HEK293 (cell line): ENCODE results near the gene TRNAU1AP.

Source experiments
- CTCF ChIA-PET: fragments of 350-600 bp; formaldehyde crosslinking; extraction: SDS; loops from one replicate; lab custom pipeline; 2021; ENCODE audit warnings: antibody characterized with exemption; lab: Yijun Ruan, JAX
- POLR2A ChIA-PET: fragments of 300-600 bp; formaldehyde crosslinking; extraction: SDS; loops from one replicate; lab custom pipeline; 2020; ENCODE audit warnings: antibody characterized with exemption, inconsistent platforms; lab: Yijun Ruan, JAX
- H3K27ac ChIP-seq: fragments of 200-500 bp; sonication (Bioruptor generic); 2 replicates; pipeline ENCODE4 v1.5.1; 2014; ENCODE audit warnings: low read depth, low read length, control low read depth, inconsistent platforms; ENCODE audit errors: extremely low read depth
- H3K36me3 ChIP-seq, 2 experiments: fragments of 200-500 bp in 1 of 2; sonication (Bioruptor generic) in 1 of 2; 1 replicate in 1 of 2; 2 replicates in 1 of 2; pipeline ENCODE4 v1.5.1; 2014 to 2017; ENCODE audit warnings: inconsistent platforms in 2 of 2, low read length in 2 of 2; ENCODE audit not compliant: control insufficient read depth in 2 of 2, insufficient read depth in 1 of 2
- H3K4me1 ChIP-seq: fragments of 200-500 bp; sonication (Bioruptor generic); 2 replicates; pipeline ENCODE4 v1.5.1; 2014; ENCODE audit warnings: mild to moderate bottlenecking, low read length, inconsistent platforms; ENCODE audit not compliant: control insufficient read depth, insufficient read depth
- H3K4me3 ChIP-seq: 2 replicates; pipeline ENCODE4 v1.5.1; 2011; ENCODE audit warnings: low read depth, mild to moderate bottlenecking, control low read depth, low read length, moderate library complexity
- H3K9me3 ChIP-seq: fragments of 200-500 bp; sonication (Bioruptor generic); 2 replicates; pipeline ENCODE4 v1.5.1; 2014; ENCODE audit warnings: low read depth, low read length, inconsistent platforms; ENCODE audit not compliant: control insufficient read depth, insufficient read depth
- BCL6B ChIP-seq: fragments of 450-650 bp; formaldehyde crosslinking; IDR thresholded peaks from 2 replicates; pipeline ENCODE4 v1.5.1; 2017; ENCODE audit warnings: missing biosample characterization, missing genetic modification characterization
- HIC1 ChIP-seq: fragments of 450-650 bp; formaldehyde crosslinking; IDR thresholded peaks from 2 replicates; pipeline ENCODE4 v1.5.1; 2016; ENCODE audit warnings: missing biosample characterization, missing genetic modification characterization
- KLF1 ChIP-seq: fragments of 450-650 bp; formaldehyde crosslinking; IDR thresholded peaks from 2 replicates; pipeline ENCODE4 v1.5.1; 2016; ENCODE audit warnings: missing biosample characterization, missing genetic modification characterization
- KLF17 ChIP-seq: fragments of 450-650 bp; formaldehyde crosslinking; IDR thresholded peaks from 2 replicates; pipeline ENCODE4 v1.5.1; 2016; ENCODE audit warnings: missing biosample characterization, missing genetic modification characterization
- KLF7 ChIP-seq: fragments of 450-650 bp; formaldehyde crosslinking; IDR thresholded peaks from 2 replicates; pipeline ENCODE4 v1.5.1; 2016; ENCODE audit warnings: missing biosample characterization, missing genetic modification characterization, borderline replicate concordance
- KLF8 ChIP-seq: fragments of 450-650 bp; formaldehyde crosslinking; IDR thresholded peaks from 2 replicates; pipeline ENCODE4 v1.5.1; 2016; ENCODE audit warnings: missing biosample characterization, missing genetic modification characterization
- KLF9 ChIP-seq: fragments of 450-650 bp; formaldehyde crosslinking; IDR thresholded peaks from 2 replicates; pipeline ENCODE4 v1.5.1; 2016; ENCODE audit warnings: missing biosample characterization, missing genetic modification characterization, low read depth
- PBX3 ChIP-seq: sonication (generic); formaldehyde crosslinking; IDR thresholded peaks from 2 replicates; pipeline ENCODE4 v1.8.1; 2022; ENCODE audit warnings: mild to moderate bottlenecking, moderate library complexity, missing genetic modification reagents
- SP7 ChIP-seq: fragments of 450-650 bp; formaldehyde crosslinking; IDR thresholded peaks from 2 replicates; pipeline ENCODE4 v1.5.1; 2016; ENCODE audit warnings: missing biosample characterization, missing genetic modification characterization
- YY1 ChIP-seq: fragments of 450-650 bp; formaldehyde crosslinking; IDR thresholded peaks from 2 replicates; pipeline ENCODE4 v1.5.1; 2018; ENCODE audit warnings: missing biosample characterization, missing genetic modification characterization
- ZBTB17 ChIP-seq: fragments of 450-650 bp; formaldehyde crosslinking; IDR thresholded peaks from 2 replicates; pipeline ENCODE4 v1.5.1; 2016; ENCODE audit warnings: missing biosample characterization, missing genetic modification characterization
- ZBTB20 ChIP-seq: fragments of 450-650 bp; formaldehyde crosslinking; IDR thresholded peaks from 2 replicates; pipeline ENCODE4 v1.5.1; 2016; ENCODE audit warnings: missing biosample characterization, missing genetic modification characterization
- ZBTB26 ChIP-seq: fragments of 450-650 bp; formaldehyde crosslinking; optimal IDR thresholded peaks from 2 replicates; pipeline ENCODE3; 2016; ENCODE audit warnings: missing biosample characterization, mild to moderate bottlenecking, missing genetic modification characterization
- ZBTB8A ChIP-seq: fragments of 450-650 bp; formaldehyde crosslinking; IDR thresholded peaks from 2 replicates; pipeline ENCODE4 v1.5.1; 2016; ENCODE audit warnings: missing biosample characterization, missing genetic modification characterization
- ZFHX2 ChIP-seq: fragments of 450-650 bp; formaldehyde crosslinking; conservative IDR thresholded peaks from 2 replicates; pipeline ENCODE4 v1.5.1; 2016; ENCODE audit warnings: missing biosample characterization, missing genetic modification characterization
- ZFP69B ChIP-seq: fragments of 450-650 bp; formaldehyde crosslinking; IDR thresholded peaks from 2 replicates; pipeline ENCODE4 v1.5.1; 2016; ENCODE audit warnings: missing biosample characterization, missing genetic modification characterization
- ZNF23 ChIP-seq: fragments of 450-650 bp; formaldehyde crosslinking; IDR thresholded peaks from 2 replicates; pipeline ENCODE4 v1.5.1; 2016; ENCODE audit warnings: missing biosample characterization, missing genetic modification characterization, borderline replicate concordance
- ZNF24 ChIP-seq: fragments of 450-650 bp; formaldehyde crosslinking; IDR thresholded peaks from 2 replicates; pipeline ENCODE4 v1.5.1; 2016; ENCODE audit warnings: missing biosample characterization, missing genetic modification characterization
- ZNF324 ChIP-seq: fragments of 450-650 bp; formaldehyde crosslinking; IDR thresholded peaks from 2 replicates; pipeline ENCODE4 v1.5.1; 2016; ENCODE audit warnings: missing biosample characterization, missing genetic modification characterization
- ZNF530 ChIP-seq: fragments of 450-650 bp; formaldehyde crosslinking; IDR thresholded peaks from 2 replicates; pipeline ENCODE4 v1.5.1; 2016; ENCODE audit warnings: low read depth, missing biosample characterization, missing genetic modification characterization
- ZNF561 ChIP-seq: fragments of 450-650 bp; IDR thresholded peaks from 2 replicates; pipeline ENCODE4 v1.5.1; 2018; ENCODE audit warnings: missing biosample characterization, missing genetic modification characterization, borderline replicate concordance
- ZNF580 ChIP-seq: fragments of 450-650 bp; formaldehyde crosslinking; IDR thresholded peaks from 2 replicates; pipeline ENCODE4 v1.5.1; 2016; ENCODE audit warnings: missing biosample characterization, missing genetic modification characterization
- ZNF624 ChIP-seq: fragments of 450-650 bp; formaldehyde crosslinking; IDR thresholded peaks from 2 replicates; pipeline ENCODE4 v1.5.1; 2017; ENCODE audit warnings: missing biosample characterization, missing genetic modification characterization
- ZNF692 ChIP-seq: fragments of 450-650 bp; formaldehyde crosslinking; IDR thresholded peaks from 2 replicates; pipeline ENCODE4 v1.5.1; 2016; ENCODE audit warnings: missing biosample characterization, missing genetic modification characterization
- ZNF768 ChIP-seq: fragments of 450-650 bp; formaldehyde crosslinking; IDR thresholded peaks from 2 replicates; pipeline ENCODE4 v1.5.1; 2018; ENCODE audit warnings: missing biosample characterization, mild to moderate bottlenecking, missing genetic modification characterization
- ZNF777 ChIP-seq: fragments of 450-650 bp; formaldehyde crosslinking; IDR thresholded peaks from 2 replicates; pipeline ENCODE4 v1.5.1; 2017; ENCODE audit warnings: missing biosample characterization, missing genetic modification characterization, borderline replicate concordance

The TRNAU1AP gene

GRCh38 chr1:28552758-28553663 is at the start of gene TRNAU1AP:
TSS of gene TRNAU1AP (plus strand) at chr1:28553085. CDS start at chr1:28553111, 26 bp downstream.
- Histone ChIP-seq H3K27ac (peak within 1 kb of the TSS; percentile 69), H3K36me3 (peaks cover 26 to 31% of the 10 kb centered on the region in 2 experiments), H3K4me1 (no peaks in the 10 kb centered on the region), H3K9me3 (no peaks in the 10 kb centered on the region), H3K4me3 (peak within 1 kb of the TSS; percentile 58)
- CTCF ChIA-PET: interaction anchor here (0.5 to 1.5 kb wide), 4 partner anchors 16 to 997 kb away, joined by 3 to 7 read pairs (median 5); no protein-coding TSS in a partner anchor
- POLR2A ChIA-PET: interaction anchor here (0.5 to 4.2 kb wide), 10 partner anchors 12 to 90 kb away, joined by 3 to 49 read pairs (median 4); partner anchors contain the start of genes RCC1 and TAF12
- TF ChIP-seq KLF7 (tag by site-specific recombination): peak; percentile 96
- TF ChIP-seq ZNF580: 0 out of 2 replicates have a peak, but pooled peaks have one; percentile 35
- TF ChIP-seq ZFHX2 (tag by site-specific recombination): peak; percentile 64; the same call in 1 of the 2 replicates
- TF ChIP-seq ZNF561: 0 out of 2 replicates have a peak, but pooled peaks have one; percentile 2
- peak; percentile 92 for TF ChIP-seq KLF17 (tag by site-specific recombination)
- TF ChIP-seq KLF1 (tag by site-specific recombination): peak; percentile 86
- TF ChIP-seq ZNF692 (tag by site-specific recombination): peak; percentile 93
- peak; percentile 79; the same call in 1 of the 2 replicates for TF ChIP-seq ZNF777
- TF ChIP-seq ZBTB8A (tag by site-specific recombination): peak; percentile 97
- no peak for TF ChIP-seq ZNF530 (tag by site-specific recombination)
- TF ChIP-seq KLF9 (tag by site-specific recombination): peak; percentile 80
- TF ChIP-seq ZNF324 (tag by site-specific recombination): peak; percentile 76; the same call in 1 of the 2 replicates
- TF ChIP-seq YY1 (tag by site-specific recombination): peak; percentile 87
- TF ChIP-seq ZNF24 (tag by site-specific recombination): peak; percentile 61
- no peak for TF ChIP-seq ZNF23 (tag by site-specific recombination)
- peak; percentile 69 for TF ChIP-seq ZBTB17 (tag by site-specific recombination)
- peak; percentile 42; the same call in 1 of the 2 replicates for TF ChIP-seq PBX3 (CRISPR knock-in tag)
- TF ChIP-seq HIC1: peak; percentile 96
- TF ChIP-seq ZNF768 (tag by site-specific recombination): no peak
- peak; percentile 83 for TF ChIP-seq SP7 (tag by site-specific recombination)
- TF ChIP-seq KLF8 (tag by site-specific recombination): peak; percentile 98
- TF ChIP-seq ZFP69B: peak; percentile 89
- TF ChIP-seq ZBTB20 (tag by site-specific recombination): peak; percentile 85
- 0 out of 2 replicates have a peak, but pooled peaks have one; percentile 42 for TF ChIP-seq ZNF624
- peak; percentile 88 for TF ChIP-seq ZBTB26 (tag by site-specific recombination)
- no peak for TF ChIP-seq BCL6B (tag by site-specific recombination)
